ENCODE results near the gene PHOSPHO1.

GRCh38 chr17:49183341-49183740, 47.2 kb downstream of the PHOSPHO1 start:
- TF ChIP-seq CTCF (IDR thresholded peaks at IDR 0.05; ENCODE audit: insufficient read depth, low read length, poor library complexity, severe bottlenecking) = no peak
- no peak for TF ChIP-seq EZH2phosphoT487 (conservative IDR thresholded peaks at IDR 0.05; ENCODE audit: low read length)

All from SU-DHL-6 (cell line).